Activated effector memory CD4-positive, alpha-beta T cell treated with anti-CD3 and anti-CD28 coated beads, Interleukin-2, amount 50 U/mL, for 16 hours (primary cell): ENCODE results near the gene WDR45B.

Source experiments
- DNase-seq: peaks from one replicate; pipeline ENCODE4 v3.0.0-alpha.2; 2020

WDR45B gene

GRCh38 chr17:82648165-82648668 is at the start of gene WDR45B:
WDR45B (minus strand) TSS chr17:82648444; CDS start chr17:82648340, 104 bp downstream.
- DNase-seq, result peak; percentile 95

- no peak for DNase-seq
These were observed 49.5 kb upstream of the WDR45B start for GRCh38 chr17:82697808-82698064.

- peak; percentile 68 for DNase-seq
These were observed 48.9 kb upstream of the WDR45B start for GRCh38 chr17:82696916-82697807.

- DNase-seq, result no peak
These were observed 48.0 kb upstream of the WDR45B start for GRCh38 chr17:82696259-82696658.

- no peak for DNase-seq
These were observed 46.4 kb upstream of the WDR45B start for GRCh38 chr17:82694647-82695046.

- no peak for DNase-seq
These were observed 45.1 kb upstream of the WDR45B start for GRCh38 chr17:82693168-82693867.

- no peak for DNase-seq
These were observed 44.0 kb upstream of the WDR45B start for GRCh38 chr17:82692268-82692667.

- no peak for DNase-seq
These were observed 43.5 kb upstream of the WDR45B start for GRCh38 chr17:82691714-82692113.

GRCh38 chr17:82690786-82691489 is 42.7 kb upstream of the WDR45B start:
- no peak for DNase-seq

- DNase-seq, result no peak
These were observed 40.8 kb upstream of the WDR45B start for GRCh38 chr17:82689077-82689476.

GRCh38 chr17:82687871-82688270 is 39.6 kb upstream of the WDR45B start:
- no peak for DNase-seq

GRCh38 chr17:82687375-82687861 is 39.2 kb upstream of the WDR45B start:
- no peak for DNase-seq

- no peak for DNase-seq
These were observed 38.4 kb upstream of the WDR45B start for GRCh38 chr17:82686366-82687324.

- DNase-seq, result no peak
These were observed 37.0 kb upstream of the WDR45B start for GRCh38 chr17:82685291-82685690.

- DNase-seq, result no peak
These were observed 36.1 kb upstream of the WDR45B start for GRCh38 chr17:82684228-82684841.

GRCh38 chr17:82683534-82683933 is 35.3 kb upstream of the WDR45B start:
- DNase-seq, result no peak

- DNase-seq, result no peak
These were observed 33.3 kb upstream of the WDR45B start for GRCh38 chr17:82681547-82681946.

GRCh38 chr17:82679586-82680465 is 31.6 kb upstream of the WDR45B start:
- DNase-seq, result peak; percentile 53

- DNase-seq, result peak; percentile 30
These were observed 30.1 kb upstream of the WDR45B start for GRCh38 chr17:82678265-82678891.

GRCh38 chr17:82677353-82677925 is 29.2 kb upstream of the WDR45B start:
- peak; percentile 39 for DNase-seq
